ENCODE results near the gene TNKS1BP1.

Gene TNKS1BP1

GRCh38 chr11:57330029-57330428, 5.3 kb upstream of the TNKS1BP1 start:
- DNase-seq (ENCODE audit: low read depth in 2 of 2) = no peak

GRCh38 chr11:57327721-57328120, 3.0 kb upstream of the TNKS1BP1 start:
- DNase-seq (ENCODE audit: low read depth in 2 of 2) = no peak

GRCh38 chr11:57325735-57326048, 940 bp upstream of the TNKS1BP1 start:
- DNase-seq (ENCODE audit: low read depth in 2 of 2) = no peak

- no peak for DNase-seq (ENCODE audit: low read depth in 2 of 2)
Observed at GRCh38 chr11:57324154-57324885, 432 bp downstream of the TNKS1BP1 start.

GRCh38 chr11:57323855-57324153, 948 bp downstream of the TNKS1BP1 start:
- no peak for DNase-seq (ENCODE audit: low read depth in 2 of 2)

GRCh38 chr11:57323167-57323854, 1.4 kb downstream of the TNKS1BP1 start:
- DNase-seq (ENCODE audit: low read depth in 2 of 2) = no peak

- no peak for DNase-seq (ENCODE audit: low read depth in 2 of 2)
Observed at GRCh38 chr11:57322256-57323166, 2.2 kb downstream of the TNKS1BP1 start.

- DNase-seq (ENCODE audit: low read depth in 2 of 2) = no peak
Observed at GRCh38 chr11:57321388-57322255, 3.1 kb downstream of the TNKS1BP1 start.

- no peak for DNase-seq (ENCODE audit: low read depth in 2 of 2)
Observed at GRCh38 chr11:57320719-57321387, 3.9 kb downstream of the TNKS1BP1 start.

GRCh38 chr11:57320067-57320718, 4.6 kb downstream of the TNKS1BP1 start:
- no peak for DNase-seq (ENCODE audit: low read depth in 2 of 2)

GRCh38 chr11:57318178-57318577, 6.6 kb downstream of the TNKS1BP1 start:
- no peak for DNase-seq (ENCODE audit: low read depth in 2 of 2)

GRCh38 chr11:57316017-57316416, 8.7 kb downstream of the TNKS1BP1 start:
- no peak for DNase-seq (ENCODE audit: low read depth in 2 of 2)

GRCh38 chr11:57315491-57315890, 9.3 kb downstream of the TNKS1BP1 start:
- DNase-seq (ENCODE audit: low read depth in 2 of 2) = no peak

- DNase-seq (ENCODE audit: low read depth in 2 of 2) = no peak
Observed at GRCh38 chr11:57314221-57314973, 10.4 kb downstream of the TNKS1BP1 start.

- DNase-seq (ENCODE audit: low read depth in 2 of 2) = no peak
Observed at GRCh38 chr11:57313788-57314135, 11.0 kb downstream of the TNKS1BP1 start.

- no peak for DNase-seq (ENCODE audit: low read depth in 2 of 2)
Observed at GRCh38 chr11:57313071-57313787, 11.5 kb downstream of the TNKS1BP1 start.

GRCh38 chr11:57312511-57313021, 12.2 kb downstream of the TNKS1BP1 start:
- no peak for DNase-seq (ENCODE audit: low read depth in 2 of 2)

GRCh38 chr11:57311109-57311936, 13.4 kb downstream of the TNKS1BP1 start:
- peak; percentile 56 to 69 for DNase-seq (ENCODE audit: low read depth in 2 of 2)

Data from stimulated activated CD4-positive, alpha-beta T cell treated with anti-CD3 and anti-CD28 coated beads, Interleukin-15, amount 100 ng/mL, for 48 hours (primary cell).